PC-3 (cell line): Measurements from ENCODE around the gene PDCD1LG2. TPM values are rescaled to one million over a fixed set of nuclear protein-coding genes. Genes with fewer than 3 reads are reported as not detected.

ENCODE experiments used
- ATAC-seq: fragments of 200-7000 bp; cut with Tn5 transposase; 2 replicates; pipeline ENCODE4 v1.9.1; 2020; ENCODE audit warnings: mild to moderate bottlenecking, moderate library complexity
- BruUV-seq: library from RNA; stranded (reverse); fragments of 400-500 nt; replicated peaks from 2 replicates; lab custom pipeline; 2021; lab: Mats Ljungman, UMichigan
- CTCF ChIA-PET: fragments of 300-600 bp; sonication (Branson Sonifier 250); formaldehyde crosslinking; loops from one replicate; lab custom pipeline; 2022; ENCODE audit warnings: antibody characterized with exemption; lab: Charles Lee
- POLR2A ChIA-PET: fragments of 300-600 bp; sonication (Branson Sonifier 250); formaldehyde crosslinking; loops from one replicate; lab custom pipeline; 2022; ENCODE audit warnings: antibody characterized with exemption; ENCODE audit not compliant: unreplicated experiment; lab: Charles Lee
- DNase-seq: peaks from one replicate; pipeline ENCODE4 v3.0.0-alpha.2; 2015
- H2AFZ ChIP-seq: fragments of 300-600 bp; sonication (generic); 2 replicates; pipeline ENCODE4 v1.6.0; 2016; ENCODE audit warnings: antibody characterized with exemption, low read length
- H3F3A ChIP-seq: fragments of 300-600 bp; sonication (generic); one replicate; pipeline ENCODE4 v1.6.0; 2017; ENCODE audit warnings: antibody characterized with exemption, low read length, control low read depth, mild to moderate bottlenecking; ENCODE audit not compliant: unreplicated experiment
- H3K27ac ChIP-seq: fragments of 300-600 bp; sonication (generic); 2 replicates; pipeline ENCODE4 v1.5.1; 2016; ENCODE audit warnings: mild to moderate bottlenecking, low read length
- H3K27me3 ChIP-seq: fragments of 300-600 bp; sonication (generic); 2 replicates; pipeline ENCODE4 v1.6.1; 2016; ENCODE audit warnings: low read length, mixed read lengths
- H3K36me3 ChIP-seq: fragments of 300-600 bp; sonication (generic); 2 replicates; pipeline ENCODE4 v1.6.1; 2016; ENCODE audit warnings: low read depth, mixed run types, low read length, mixed read lengths
- H3K4me1 ChIP-seq: fragments of 300-600 bp; sonication (generic); 2 replicates; pipeline ENCODE4 v1.5.1; 2016; ENCODE audit warnings: low read length; ENCODE audit not compliant: insufficient read depth
- H3K4me2 ChIP-seq: fragments of 300-600 bp; sonication (generic); 2 replicates; pipeline ENCODE4 v1.6.0; 2016; ENCODE audit warnings: low read length
- H3K4me3 ChIP-seq: fragments of 300-600 bp; sonication (generic); 2 replicates; pipeline ENCODE4 v1.5.1; 2016; ENCODE audit warnings: mild to moderate bottlenecking, low read length, mixed read lengths
- H3K79me2 ChIP-seq: fragments of 300-600 bp; sonication (generic); 2 replicates; pipeline ENCODE4 v1.6.1; 2017; ENCODE audit warnings: low read length, mixed read lengths
- H3K9ac ChIP-seq: fragments of 300-600 bp; sonication (generic); 2 replicates; pipeline ENCODE4 v1.6.0; 2016; ENCODE audit warnings: mild to moderate bottlenecking, low read length
- H3K9me2 ChIP-seq: fragments of 300-600 bp; sonication (generic); replicated peaks from 2 replicates; pipeline ENCODE4 v1.6.1; 2016; ENCODE audit warnings: mixed run types, low read length, mixed read lengths
- H3K9me3 ChIP-seq: fragments of 300-600 bp; sonication (generic); 2 replicates; pipeline ENCODE4 v1.6.1; 2016; ENCODE audit warnings: low read length, mixed read lengths
- H4K20me1 ChIP-seq: fragments of 300-600 bp; sonication (generic); 2 replicates; pipeline ENCODE4 v1.6.1; 2016; ENCODE audit warnings: low read length, mixed read lengths
- CTCF ChIP-seq: fragments of 300-600 bp; sonication (generic); conservative IDR thresholded peaks from 2 replicates; pipeline ENCODE4 v1.5.1; 2017; ENCODE audit warnings: antibody characterized with exemption, low read depth, mild to moderate bottlenecking, low read length
- EZH2 ChIP-seq: fragments of 300-600 bp; sonication (generic); IDR thresholded peaks from one replicate; pipeline ENCODE4 v1.6.1; 2017; ENCODE audit warnings: antibody characterized with exemption, mild to moderate bottlenecking, low read length; ENCODE audit not compliant: unreplicated experiment
- EZH2phosphoT487 ChIP-seq: fragments of 300-600 bp; sonication (generic); IDR thresholded peaks from 2 replicates; pipeline ENCODE4 v1.6.1; 2018; ENCODE audit warnings: mild to moderate bottlenecking, antibody characterized with exemption, low read length, borderline replicate concordance
- intact Hi-C: fragments of 100-400 bp; cut with micrococcal nuclease; formaldehyde crosslinking; loops from 2 replicates; pipeline ENCODE4 v1.9.0; 2023
- total RNA-seq: library from RNA; depleted of rRNA; stranded (reverse); fragments of >200 nt; gene quantifications from 2 replicates; pipeline ENCODE4 v1.2.3, GENCODE V29; 2014

The PDCD1LG2 gene
- total RNA-seq, 1 experiment from 2014 or later, result 1.4 TPM

- ATAC-seq (no peak), DNase-seq (peak; percentile 20)
- POLR2A ChIA-PET, result no interaction called here
- no peaks in the 10 kb centered on the region for H3K36me3 ChIP-seq
- TF ChIP-seq CTCF (no peak), EZH2phosphoT487 (no peak), EZH2 (no peak)
- H3K79me2 ChIP-seq, result no peaks in the 10 kb centered on the region
- H3K4me2 ChIP-seq, result no peak overlapping the region
- CTCF ChIA-PET, result no interaction called here
- no TSS peak for BruUV-seq
- H2AFZ ChIP-seq, result no peak overlapping the region
- intact Hi-C loops, result no loop called here
- no peaks in the 10 kb centered on the region for H3K9me3 ChIP-seq
- H3K9ac ChIP-seq, result no peak overlapping the region
- H3K27ac ChIP-seq, result no peak overlapping the region
- peaks cover 18% of the 10 kb centered on the region for H3K4me1 ChIP-seq
- no peaks in the 10 kb centered on the region for H3K9me2 ChIP-seq
- H4K20me1 ChIP-seq, result no peaks in the 10 kb centered on the region
- H3F3A ChIP-seq, result no peaks in the 10 kb centered on the region
- H3K4me3 ChIP-seq, result no peak overlapping the region
- H3K27me3 ChIP-seq, result no peaks in the 10 kb centered on the region
Observed at GRCh38 chr9:5549658-5550650, 39.6 kb downstream of the PDCD1LG2 start.

- ATAC-seq, result no peak
- Histone ChIP-seq H3K9me2 (no peaks in the 10 kb centered on the region), H3K9me3 (no peaks in the 10 kb centered on the region), H3K36me3 (no peaks in the 10 kb centered on the region), H3K9ac (no peak overlapping the region), H3K4me1 (peaks cover 22% of the 10 kb centered on the region), H3K4me3 (no peak overlapping the region), H3K27ac (no peak overlapping the region), H3K27me3 (no peaks in the 10 kb centered on the region), H3K79me2 (no peaks in the 10 kb centered on the region), H3F3A (no peaks in the 10 kb centered on the region), H3K4me2 (no peak overlapping the region), H2AFZ (no peak overlapping the region), H4K20me1 (no peaks in the 10 kb centered on the region)
- DNase-seq, result no peak
- TF ChIP-seq CTCF (no peak), EZH2phosphoT487 (no peak), EZH2 (no peak)
- intact Hi-C loops, result no loop called here
- ChIA-PET POLR2A (no interaction called here), CTCF (no interaction called here)
- BruUV-seq, result no TSS peak
Observed at GRCh38 chr9:5551368-5552150, 41.2 kb downstream of the PDCD1LG2 start.
